Aortic smooth muscle cell (primary cell): ENCODE results near the gene PRR3. TPM values are rescaled to one million over a fixed set of nuclear protein-coding genes. Genes with fewer than 3 reads are reported as not detected.

ENCODE experiments used
- total RNA-seq: library from RNA; depleted of rRNA; stranded (reverse); fragments of >200 nt; gene quantifications from 2 replicates; pipeline ENCODE4 v1.2.3, GENCODE V29; 2014

Gene PRR3
- total RNA-seq, result 4.5 and 4.7 TPM in 2 replicates

DNA sequence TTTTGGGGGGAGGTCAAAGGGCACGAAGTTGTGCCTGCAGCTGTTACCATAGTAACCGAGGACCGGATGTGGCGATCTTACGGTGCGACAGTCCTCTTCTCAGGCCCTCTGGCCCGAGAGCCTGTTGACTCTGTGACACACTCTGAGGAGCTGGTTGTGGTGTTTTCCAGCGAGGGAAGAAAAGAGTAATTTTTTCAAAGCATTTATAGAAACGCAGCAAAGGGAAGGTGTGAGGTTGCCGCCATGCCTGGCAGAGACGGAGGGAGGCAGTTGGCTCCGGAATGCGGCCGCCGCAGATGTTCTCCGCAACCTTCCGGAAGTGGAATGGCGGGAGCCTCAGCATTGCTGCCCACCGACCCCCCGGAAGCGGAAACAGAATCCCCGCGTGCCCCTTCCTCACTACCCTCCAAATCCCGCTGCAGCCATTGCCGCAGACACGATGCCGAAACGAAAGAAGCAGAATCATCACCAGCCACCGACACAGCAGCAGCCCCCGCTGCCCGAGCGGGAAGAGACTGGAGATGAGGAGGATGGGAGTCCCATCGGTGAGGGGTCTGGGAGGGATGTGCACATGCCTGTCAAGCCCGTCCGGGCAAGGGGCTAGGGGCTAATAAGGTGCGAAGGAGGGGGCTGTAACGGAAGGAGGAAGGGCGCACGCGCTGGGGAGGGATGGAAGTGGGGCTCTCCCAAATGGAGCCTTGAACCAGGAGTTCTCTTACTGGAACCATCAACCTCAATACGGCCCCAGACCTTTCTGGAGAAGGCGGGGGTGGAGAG lies at the start of gene PRR3:
Gene PRR3, plus strand, starts transcription at position 390 of the 777 bp plus-strand sequence. Its CDS starts 50 bp downstream, at position 440.

GRCh38 chr6:30556066-30556905 lies 809 bp upstream of the PRR3 start, which contains the start of gene GNL1:
Gene GNL1 (minus strand): TSS chr6:30556489. CDS start chr6:30556203, 286 bp downstream.

GRCh38 chr6:30571075-30571761 lies 14.1 kb downstream of the PRR3 start, which contains the start of gene ABCF1:
Gene ABCF1 (plus strand): TSS chr6:30571442. CDS start chr6:30571488, 46 bp downstream.

Other genes with a start within 250 kb of the PRR3 start
- 6.6 and 8.4 TPM in 2 replicates for gene TRIM39, start 230.4 kb upstream of the PRR3 start, total RNA-seq
- 16.5 and 21.1 TPM in 2 replicates for gene RPP21, start 212.1 kb upstream of the PRR3 start, total RNA-seq
- 199 and 242 TPM in 2 replicates for gene HLA-E, start 67.8 kb upstream of the PRR3 start, total RNA-seq
- gene GNL1, start 806 bp upstream of the PRR3 start, total RNA-seq, result 57.0 and 60.9 TPM in 2 replicates
- 34.1 and 49.5 TPM in 2 replicates for gene ABCF1, start 14.1 kb downstream of the PRR3 start, total RNA-seq
- 11.1 and 12.6 TPM in 2 replicates for gene PPP1R10, start 59.9 kb downstream of the PRR3 start, total RNA-seq
- gene MRPS18B, start 60.5 kb downstream of the PRR3 start, total RNA-seq, result 39.6 and 44.9 TPM in 2 replicates
- gene ATAT1, start 69.6 kb downstream of the PRR3 start, total RNA-seq, result 2.4 and 3.2 TPM in 2 replicates
- 1.7 TPM in 2 replicates for gene C6orf136, start 89.8 kb downstream of the PRR3 start, total RNA-seq
- gene DHX16, start 115.7 kb downstream of the PRR3 start, total RNA-seq, result 33.3 and 46.6 TPM in 2 replicates
- 68.2 and 79.1 TPM in 2 replicates for gene PPP1R18, start 129.3 kb downstream of the PRR3 start, total RNA-seq
- 2.2 and 3.1 TPM in 2 replicates for gene NRM, start 133.7 kb downstream of the PRR3 start, total RNA-seq
- gene MDC1, start 160.0 kb downstream of the PRR3 start, total RNA-seq, result 4.6 and 5.1 TPM in 2 replicates
- 421 and 431 TPM in 2 replicates for gene TUBB, start 163.1 kb downstream of the PRR3 start, total RNA-seq
- 138 and 150 TPM in 2 replicates for gene FLOT1, start 185.4 kb downstream of the PRR3 start, total RNA-seq
- gene IER3, start 187.3 kb downstream of the PRR3 start, total RNA-seq, result 14.3 and 32.0 TPM in 2 replicates